HG03342 (cell line): ENCODE data around the gene CCSAP.
"Not testable (repeated sequence)": the region's sequence is repeated elsewhere in the genome, so short reads cannot be mapped to it uniquely, and the experiment has no call there.

Experiments
- ATAC-seq: cut with Tn5 transposase; IDR thresholded peaks from one replicate; pipeline ENCODE4 v1.9.1; 2021; ENCODE audit warnings: mild to moderate bottlenecking, moderate library complexity; ENCODE audit not compliant: unreplicated experiment

The CCSAP gene

DNA sequence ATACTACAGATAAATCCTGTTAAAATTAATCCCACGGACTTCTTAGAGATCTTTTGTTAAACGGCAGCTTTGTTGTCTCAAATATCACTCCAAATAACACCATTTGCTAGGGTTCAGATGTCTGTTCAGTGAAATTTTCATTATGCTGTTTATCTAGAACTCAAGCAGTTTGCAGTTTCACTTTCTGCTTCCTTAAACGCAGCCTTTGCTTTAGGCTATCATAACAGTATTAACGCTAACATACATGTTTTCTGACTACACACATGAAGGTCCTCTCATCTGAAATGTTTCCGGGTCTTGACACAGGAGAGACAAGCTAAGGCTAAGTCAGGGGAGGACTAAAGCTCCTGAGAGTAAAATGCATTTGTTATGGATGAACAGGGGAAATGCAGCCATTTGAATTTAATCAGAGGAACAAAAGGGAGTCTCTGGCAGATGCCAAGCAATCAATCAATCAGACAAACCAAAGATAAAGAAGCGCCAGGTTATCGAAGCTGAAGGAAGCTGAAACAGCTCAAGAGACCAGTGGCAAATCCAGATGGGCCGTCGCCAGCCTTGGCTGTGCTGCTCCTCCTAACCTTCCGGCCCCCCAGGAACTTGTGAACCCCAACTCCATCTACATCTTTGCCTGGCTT, 16.9 kb downstream of the CCSAP start:
- no peak for ATAC-seq

GRCh38 chr1:229325401-229325800, 17.4 kb downstream of the CCSAP start:
- no peak for ATAC-seq

DNA sequence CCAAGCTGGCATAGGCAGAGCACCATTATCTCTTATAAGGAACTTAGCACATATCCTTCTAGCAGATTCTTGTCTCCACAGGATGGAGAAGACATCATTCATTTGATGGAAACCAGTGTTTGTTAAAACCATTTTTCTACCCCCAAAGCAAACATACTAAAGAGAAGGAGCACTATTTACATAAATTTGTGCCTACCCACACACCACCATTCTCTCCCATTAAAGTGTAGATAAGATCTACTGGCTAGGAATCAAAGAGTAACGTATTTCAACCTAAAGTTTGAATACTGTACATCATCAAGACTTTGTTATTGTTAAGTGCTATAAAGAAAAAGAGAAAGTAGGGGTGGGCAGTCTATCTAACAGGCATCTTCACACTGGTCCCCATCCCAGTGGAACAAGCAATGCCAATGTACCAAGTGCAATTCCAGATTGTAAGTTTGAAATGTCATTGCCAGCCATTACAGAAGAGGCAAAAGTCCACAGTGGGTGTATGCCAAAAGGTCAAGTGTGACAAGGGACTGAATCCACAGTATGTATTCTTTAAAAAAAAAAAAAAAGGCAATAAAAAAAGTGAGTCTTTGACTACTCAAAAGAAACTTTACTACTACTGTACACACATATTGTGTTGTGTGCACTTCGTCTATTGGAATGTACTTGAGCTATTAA, 18.8 kb downstream of the CCSAP start:
- no peak for ATAC-seq

- no peak for ATAC-seq
Measured at GRCh38 chr1:229323201-229323600, 19.6 kb downstream of the CCSAP start.

- no peak for ATAC-seq
Measured at GRCh38 chr1:229319487-229319886, 23.4 kb downstream of the CCSAP start.

DNA sequence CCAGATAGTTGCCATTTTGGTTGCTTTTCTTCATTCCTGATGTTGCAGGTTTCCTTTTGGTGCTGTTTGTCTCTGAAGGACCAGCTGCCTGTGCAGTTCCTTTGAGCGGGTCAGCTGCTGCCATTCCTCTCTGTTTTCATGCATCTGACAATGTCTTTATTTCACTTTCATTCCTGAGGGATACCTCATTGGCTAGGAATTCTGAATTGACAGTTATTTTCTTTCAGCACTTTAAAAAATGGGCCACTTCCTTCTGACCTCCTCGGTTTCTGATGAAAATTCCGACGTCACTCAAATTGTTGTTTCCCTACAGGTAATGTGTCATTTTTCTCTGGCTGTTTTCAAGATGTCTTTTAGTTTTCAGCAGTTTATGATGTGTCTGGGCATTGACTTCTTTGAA, 24.8 kb downstream of the CCSAP start:
- ATAC-seq = no peak

- ATAC-seq = no peak
Measured at GRCh38 chr1:229316166-229316565, 26.7 kb downstream of the CCSAP start.

DNA sequence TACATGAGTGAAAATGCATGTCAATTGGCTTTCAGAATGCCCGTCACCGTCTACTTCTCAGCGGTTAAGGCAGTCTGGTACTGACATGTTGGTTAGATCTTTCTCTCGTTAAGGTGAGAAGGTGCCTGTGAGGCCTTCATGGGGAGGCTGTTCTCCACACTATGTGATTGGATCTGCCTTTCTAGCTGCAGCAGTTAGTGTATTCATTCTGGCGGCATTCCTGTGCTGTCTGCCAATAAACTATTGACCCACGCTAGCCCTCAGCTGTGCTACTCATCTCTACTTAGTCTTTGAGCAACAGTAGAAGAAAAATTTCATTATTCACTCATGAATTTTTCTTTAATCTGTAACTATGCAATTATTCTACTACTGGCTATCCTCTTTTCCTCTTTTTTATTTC, 32.0 kb downstream of the CCSAP start:
- ATAC-seq = no peak

- ATAC-seq = no peak
Measured at GRCh38 chr1:229309684-229310083, 33.2 kb downstream of the CCSAP start.

DNA sequence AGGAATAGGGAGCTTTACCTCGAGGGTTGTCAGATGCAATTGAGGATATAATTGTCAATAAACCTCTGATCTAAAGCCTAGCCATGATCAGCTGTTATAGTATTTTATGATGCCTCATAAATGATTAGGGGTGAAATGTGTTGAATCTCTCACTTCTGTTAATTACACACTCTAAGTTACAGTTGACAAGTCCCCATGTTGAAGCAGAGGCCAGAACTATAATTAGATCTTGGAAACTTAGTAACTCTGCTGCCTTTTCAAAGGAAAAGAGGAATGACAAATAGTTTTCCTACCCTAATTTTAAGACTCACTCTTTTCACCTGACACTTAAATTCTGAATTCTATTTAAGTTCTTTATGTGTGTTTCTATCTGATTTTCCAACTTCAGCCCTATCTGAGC, 33.8 kb downstream of the CCSAP start:
- ATAC-seq = no peak

- no peak for ATAC-seq
Measured at GRCh38 chr1:229305392-229305791, 37.5 kb downstream of the CCSAP start.

GRCh38 chr1:229303855-229304254, 39.0 kb downstream of the CCSAP start:
- ATAC-seq = no peak

- no peak for ATAC-seq
Measured at GRCh38 chr1:229302740-229303139, 40.1 kb downstream of the CCSAP start.

- ATAC-seq = no peak
Measured at GRCh38 chr1:229300099-229300757, 42.6 kb downstream of the CCSAP start.

- ATAC-seq = no peak
Measured at GRCh38 chr1:229298887-229299503, 43.9 kb downstream of the CCSAP start.

DNA sequence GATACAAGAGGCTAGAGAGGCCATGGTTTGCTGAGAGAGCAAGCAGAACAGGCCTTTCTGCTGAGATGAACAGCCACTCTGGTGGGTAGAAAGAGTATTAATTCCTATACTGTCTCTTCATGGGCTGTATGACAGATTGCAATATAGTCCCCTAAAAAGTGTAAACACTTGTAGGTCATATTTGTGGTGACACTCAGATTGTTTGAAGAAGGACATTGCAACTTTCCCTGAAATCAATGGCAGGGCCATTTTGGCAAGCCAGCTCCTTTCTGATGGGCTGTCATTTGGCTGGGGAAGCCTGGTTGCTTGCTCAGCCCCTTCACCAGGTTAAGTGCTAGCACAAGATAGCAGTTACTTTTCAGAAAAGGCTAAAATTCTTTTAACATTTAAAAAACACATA, 44.4 kb downstream of the CCSAP start:
- no peak for ATAC-seq

DNA sequence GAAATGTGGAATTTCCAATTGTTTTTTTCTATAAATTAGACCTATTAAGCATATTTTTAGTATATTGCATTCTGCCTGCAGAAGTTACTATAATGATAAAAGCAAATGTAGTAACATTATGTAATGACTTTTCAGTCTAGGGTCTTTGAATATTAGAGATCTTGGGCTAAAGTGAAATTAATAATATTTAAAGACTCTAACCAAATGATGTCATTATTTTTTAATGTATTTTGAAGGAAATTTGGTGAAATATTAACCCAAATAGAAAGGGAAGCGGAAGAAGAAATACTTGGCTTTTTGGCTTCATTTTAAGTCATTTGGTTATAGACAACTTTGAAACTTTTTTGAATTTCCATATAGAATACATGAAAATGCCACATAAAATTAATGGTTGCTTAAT, 45.1 kb downstream of the CCSAP start:
- ATAC-seq = no peak

GRCh38 chr1:229296541-229296941, 46.3 kb downstream of the CCSAP start:
- no peak for ATAC-seq

- no peak for ATAC-seq
Measured at GRCh38 chr1:229295745-229296144, 47.1 kb downstream of the CCSAP start.

- ATAC-seq = no peak
Measured at GRCh38 chr1:229293528-229294204, 49.2 kb downstream of the CCSAP start.

DNA sequence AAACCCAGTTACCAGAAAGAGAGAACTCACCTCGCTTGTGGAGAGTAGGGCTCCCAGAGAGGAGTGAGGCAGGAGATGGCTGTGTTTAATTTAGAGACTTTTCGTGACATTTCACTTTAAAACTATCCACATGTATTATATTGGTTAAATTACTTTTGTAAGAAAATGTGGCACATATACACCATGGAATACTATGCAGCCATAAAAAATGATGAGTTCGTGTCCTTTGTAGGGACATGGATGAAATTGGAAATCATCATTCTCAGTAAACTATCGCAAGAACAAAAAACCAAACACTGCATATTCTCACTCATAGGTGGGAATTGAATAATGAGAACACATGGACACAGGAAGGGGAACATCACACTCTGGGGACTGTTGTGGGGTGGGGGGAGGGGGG, 51.2 kb downstream of the CCSAP start:
- ATAC-seq = not testable (repeated sequence)
